GM06990 (cell line): ENCODE measurements around the gene WFDC6.
A peak's percentile ranks its signal among the peaks of the same experiment; 100 is the strongest.

Experiments used
- DNase-seq: peaks from one replicate; pipeline ENCODE4 v3.0.0-alpha.2; 2011; ENCODE audit not compliant: insufficient read length; ENCODE audit errors: extremely low read depth
- H3K27me3 ChIP-seq: replicated peaks from 2 replicates; pipeline ENCODE4 v1.6.0; 2011; ENCODE audit warnings: low read length; ENCODE audit not compliant: control insufficient read depth, insufficient read depth
- H3K36me3 ChIP-seq: 2 replicates; pipeline ENCODE4 v1.5.1; 2011; ENCODE audit warnings: low read length; ENCODE audit not compliant: control insufficient read depth, insufficient read depth
- H3K4me3 ChIP-seq: replicated peaks from 2 replicates; pipeline ENCODE4 v1.5.1; 2011; ENCODE audit warnings: low read depth, mild to moderate bottlenecking, control low read depth, low read length
- TF ChIP-seq, protein P1 (sequence below): IDR thresholded peaks from 2 replicates; pipeline ENCODE4 v1.5.1; 2011; ENCODE audit warnings: low read length, control low read depth, mild to moderate bottlenecking, inconsistent platforms; ENCODE audit not compliant: insufficient read depth, poor library complexity, severe bottlenecking

WFDC6 gene

DNA sequence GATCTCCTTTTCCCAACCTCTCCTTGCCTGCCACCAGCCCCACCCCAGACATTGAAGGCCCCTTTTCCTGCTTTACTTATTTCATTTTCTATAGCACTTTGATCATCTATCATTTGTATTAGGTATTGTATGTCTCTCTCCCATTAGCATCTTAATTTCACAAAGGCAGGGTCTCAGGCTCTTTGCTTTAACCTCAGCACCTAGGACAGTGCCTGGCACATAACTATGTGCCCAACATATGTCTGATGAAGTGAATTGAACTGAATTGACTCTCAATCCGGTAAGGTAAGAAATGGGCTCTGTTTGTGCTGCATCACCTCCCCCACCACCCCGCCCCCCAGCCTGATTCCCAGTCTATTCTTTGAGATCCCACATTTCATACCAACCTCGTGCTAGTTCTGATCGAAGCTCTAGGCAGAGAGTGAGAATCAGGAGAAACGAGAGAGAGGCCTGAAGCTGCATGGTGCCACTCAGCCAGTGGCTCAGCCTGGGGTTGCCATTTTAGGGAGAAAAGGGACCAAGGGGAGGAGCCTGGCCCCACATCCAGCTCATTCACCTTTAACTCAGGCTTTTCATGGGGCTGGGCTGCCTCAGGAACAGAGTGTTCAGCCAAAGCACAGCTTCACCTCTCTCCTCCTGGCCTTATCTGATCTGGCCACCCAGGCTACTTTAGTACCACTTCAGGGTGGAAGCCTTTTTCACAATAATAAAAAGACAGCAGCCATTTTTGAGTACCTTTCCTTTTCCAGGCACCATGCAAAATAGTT is 24.0 kb downstream of the WFDC6 start, which contains the start of gene SPINT3:
TSS of gene SPINT3 (minus strand) at position 476 of the 767 bp plus-strand sequence. CDS start at position 462, 14 bp downstream.
- TF ChIP-seq, protein P1, sequence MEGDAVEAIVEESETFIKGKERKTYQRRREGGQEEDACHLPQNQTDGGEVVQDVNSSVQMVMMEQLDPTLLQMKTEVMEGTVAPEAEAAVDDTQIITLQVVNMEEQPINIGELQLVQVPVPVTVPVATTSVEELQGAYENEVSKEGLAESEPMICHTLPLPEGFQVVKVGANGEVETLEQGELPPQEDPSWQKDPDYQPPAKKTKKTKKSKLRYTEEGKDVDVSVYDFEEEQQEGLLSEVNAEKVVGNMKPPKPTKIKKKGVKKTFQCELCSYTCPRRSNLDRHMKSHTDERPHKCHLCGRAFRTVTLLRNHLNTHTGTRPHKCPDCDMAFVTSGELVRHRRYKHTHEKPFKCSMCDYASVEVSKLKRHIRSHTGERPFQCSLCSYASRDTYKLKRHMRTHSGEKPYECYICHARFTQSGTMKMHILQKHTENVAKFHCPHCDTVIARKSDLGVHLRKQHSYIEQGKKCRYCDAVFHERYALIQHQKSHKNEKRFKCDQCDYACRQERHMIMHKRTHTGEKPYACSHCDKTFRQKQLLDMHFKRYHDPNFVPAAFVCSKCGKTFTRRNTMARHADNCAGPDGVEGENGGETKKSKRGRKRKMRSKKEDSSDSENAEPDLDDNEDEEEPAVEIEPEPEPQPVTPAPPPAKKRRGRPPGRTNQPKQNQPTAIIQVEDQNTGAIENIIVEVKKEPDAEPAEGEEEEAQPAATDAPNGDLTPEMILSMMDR = no peak
- DNase-seq = no peak
- Histone ChIP-seq H3K27me3 (no peaks in the 10 kb centered on the region; the same call in 1 of the 2 replicates), H3K4me3 (no peak within 1 kb of the TSS), H3K36me3 (no peaks in the 10 kb centered on the region)

DNA sequence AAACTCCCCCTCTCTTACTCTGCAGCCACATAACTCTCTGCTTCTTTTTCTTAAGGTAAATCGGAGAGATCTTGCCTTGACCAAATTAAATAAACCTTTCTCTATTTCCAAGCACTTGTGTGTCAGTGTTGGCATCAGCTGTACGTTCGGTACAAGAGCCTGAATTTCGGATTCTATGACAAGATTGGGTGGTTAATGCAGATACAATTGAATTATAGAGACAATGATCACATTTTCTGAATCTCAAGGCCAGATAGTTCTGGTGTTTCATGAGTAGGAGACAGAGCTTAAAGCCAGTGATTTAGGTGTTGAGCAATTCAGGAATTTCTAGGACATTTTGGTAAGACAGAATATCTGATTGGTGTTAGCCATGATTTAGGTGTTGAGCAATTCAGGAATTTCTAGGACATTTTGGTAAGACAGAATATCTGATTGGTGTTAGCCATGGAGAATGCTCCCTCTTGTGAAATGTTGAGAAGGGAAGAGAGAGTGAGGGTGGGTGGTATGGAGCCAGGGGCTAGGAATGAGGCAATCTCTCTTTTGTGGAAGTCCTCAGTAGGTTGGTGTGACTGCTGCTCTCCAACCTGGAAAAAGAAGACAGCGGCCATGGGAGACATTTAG is 28.9 kb downstream of the WFDC6 start:
- Histone ChIP-seq H3K4me3 (no peak overlapping the region), H3K27me3 (no peaks in the 10 kb centered on the region), H3K36me3 (no peaks in the 10 kb centered on the region)
- no peak for DNase-seq
- TF ChIP-seq, protein P1 = no peak

DNA sequence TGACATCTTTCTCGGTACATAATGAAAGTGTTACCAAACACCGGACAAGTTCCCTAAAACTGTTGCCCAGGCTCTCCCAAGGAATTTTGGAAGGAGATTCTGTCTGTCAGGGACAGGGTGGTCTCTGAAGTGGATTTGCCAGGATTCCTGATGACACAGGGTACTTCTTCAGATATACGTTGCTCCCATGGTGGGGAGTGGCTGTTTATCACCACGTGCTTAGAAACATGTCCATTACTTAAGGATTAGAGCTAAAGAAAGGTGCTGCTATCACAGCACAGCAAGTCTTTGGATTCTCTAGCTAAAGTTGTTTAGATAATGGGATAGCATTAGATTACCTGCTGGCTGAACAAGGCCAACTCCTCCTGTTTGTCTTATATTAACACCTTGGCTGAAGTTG is 30.2 kb downstream of the WFDC6 start:
- DNase-seq = no peak
- Histone ChIP-seq H3K4me3 (no peak overlapping the region), H3K27me3 (no peaks in the 10 kb centered on the region; the same call in 1 of the 2 replicates), H3K36me3 (no peaks in the 10 kb centered on the region)
- TF ChIP-seq, protein P1 = no peak

DNA sequence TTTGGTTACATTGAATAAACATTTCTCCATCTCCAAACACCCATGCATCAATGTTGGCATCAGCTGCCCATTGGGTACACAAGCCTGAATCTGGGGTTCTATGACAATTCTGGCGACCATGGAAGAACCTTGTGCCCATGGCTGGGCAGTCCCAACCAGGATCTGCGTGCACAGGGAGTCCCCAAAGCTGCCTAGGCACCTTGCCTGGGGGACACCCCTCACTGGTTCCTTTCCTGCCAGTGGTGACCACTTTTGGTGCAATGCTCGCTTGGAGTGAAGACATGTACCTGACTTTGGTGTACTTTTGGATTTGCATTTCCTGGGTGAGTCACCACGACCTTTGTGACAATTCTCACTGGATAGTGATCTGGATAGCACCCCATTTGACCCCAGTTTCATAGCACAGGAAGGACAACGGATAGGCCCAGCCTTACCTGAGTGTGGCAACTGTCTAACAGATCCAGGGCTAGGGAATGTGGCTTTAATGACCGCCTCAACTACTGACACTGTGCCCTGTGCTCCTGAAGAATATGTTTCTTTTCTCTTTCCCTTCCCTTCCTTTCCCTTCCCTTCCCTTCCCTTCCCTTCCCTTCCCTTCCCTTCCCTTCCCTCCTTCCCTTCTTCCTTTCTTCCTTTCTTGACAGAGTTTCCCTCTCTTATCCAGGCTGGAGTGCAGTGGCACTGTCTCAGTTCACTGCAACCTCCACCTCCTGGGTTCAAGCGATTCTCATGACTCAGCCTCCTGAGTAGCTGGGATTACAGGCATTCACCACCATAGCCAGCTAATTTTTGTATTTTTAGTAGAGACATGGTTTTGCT is 31.0 kb downstream of the WFDC6 start:
- Histone ChIP-seq H3K4me3 (no peak overlapping the region), H3K27me3 (no peaks in the 10 kb centered on the region; the same call in 1 of the 2 replicates), H3K36me3 (no peaks in the 10 kb centered on the region)
- no peak for DNase-seq
- TF ChIP-seq, protein P1 = no peak

DNA sequence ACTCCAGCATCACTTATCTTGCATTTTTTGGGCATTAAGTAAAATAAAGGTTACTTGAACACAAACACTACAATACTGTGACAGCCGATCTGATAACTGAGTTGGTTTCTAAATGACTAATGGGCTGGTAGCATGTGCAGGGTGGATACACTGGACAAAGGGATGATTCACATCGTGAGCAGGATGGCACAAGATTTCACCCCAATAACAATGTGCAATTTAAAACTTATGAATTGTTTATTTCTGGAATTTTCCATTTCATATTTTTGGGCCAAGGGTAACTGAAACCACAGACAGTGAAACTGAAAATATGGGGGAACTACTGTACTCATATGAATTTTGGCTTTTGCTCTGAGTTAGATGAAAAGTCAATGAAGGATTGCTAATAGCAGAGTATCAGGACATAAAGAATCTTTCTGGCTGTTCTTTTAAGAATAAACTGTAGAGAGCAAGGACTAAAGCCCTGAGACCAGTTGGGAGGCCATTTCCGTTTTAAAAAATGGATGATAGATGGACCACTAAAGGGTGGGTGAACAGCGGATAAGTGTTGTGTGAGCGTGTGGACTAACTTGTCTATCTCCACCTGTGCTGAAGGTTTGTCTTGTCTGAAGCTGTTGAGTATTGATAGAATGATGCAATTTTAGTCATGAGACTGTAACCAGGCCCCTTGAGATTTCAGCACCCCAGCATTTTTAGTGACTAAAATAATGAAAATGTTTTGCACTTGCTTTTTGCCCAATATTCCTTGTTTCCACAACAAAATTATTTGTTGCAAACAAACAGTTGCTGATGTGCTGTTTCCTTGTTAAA is 32.1 kb downstream of the WFDC6 start:
- TF ChIP-seq, protein P1 = no peak
- Histone ChIP-seq H3K36me3 (no peaks in the 10 kb centered on the region), H3K4me3 (no peak overlapping the region), H3K27me3 (no peaks in the 10 kb centered on the region; the same call in 1 of the 2 replicates)
- peak; percentile 9 for DNase-seq
